ENCODE measurements around the gene NABP1. TPM values are rescaled to one million over a fixed set of nuclear protein-coding genes. Genes with fewer than 3 reads are reported as not detected.

Gene NABP1
- total RNA-seq, 1 donor from 2014 or later: 15.3 TPM

GRCh38 chr2:191714925-191715324, 37.0 kb downstream of the NABP1 start:
- H3K4me3 Mint-ChIP-seq: no peak overlapping the region
- TF ChIP-seq CTCF (conservative IDR thresholded peaks at IDR 0.05): no peak
- no peaks in the 10 kb centered on the region for H3K9me3 Mint-ChIP-seq
- H3K27ac Mint-ChIP-seq: no peak overlapping the region
- peaks cover 4% of the 10 kb centered on the region for H3K4me1 Mint-ChIP-seq (ENCODE audit: unreplicated experiment)
- DNase-seq (ENCODE audit: extremely low spot score, unreplicated experiment): no peak
- H3K36me3 Mint-ChIP-seq: no peaks in the 10 kb centered on the region
- no peaks in the 10 kb centered on the region for H3K27me3 Mint-ChIP-seq

- H3K4me1 Mint-ChIP-seq (ENCODE audit: unreplicated experiment): peaks cover 4% of the 10 kb centered on the region
- TF ChIP-seq CTCF (conservative IDR thresholded peaks at IDR 0.05): no peak
- no peak overlapping the region for H3K27ac Mint-ChIP-seq
- no peaks in the 10 kb centered on the region for H3K27me3 Mint-ChIP-seq
- H3K36me3 Mint-ChIP-seq: no peaks in the 10 kb centered on the region
- DNase-seq (ENCODE audit: extremely low spot score, unreplicated experiment): no peak
- no peaks in the 10 kb centered on the region for H3K9me3 Mint-ChIP-seq
- H3K4me3 Mint-ChIP-seq: no peak overlapping the region
Observed at GRCh38 chr2:191715471-191715870, 37.5 kb downstream of the NABP1 start.

- Mint-ChIP-seq H3K36me3 (no peaks in the 10 kb centered on the region), H3K27me3 (no peaks in the 10 kb centered on the region), H3K27ac (no peak overlapping the region), H3K9me3 (no peaks in the 10 kb centered on the region), H3K4me3 (no peak overlapping the region), H3K4me1 (ENCODE audit: unreplicated experiment) (peaks cover 4% of the 10 kb centered on the region)
- DNase-seq (ENCODE audit: extremely low spot score, unreplicated experiment): no peak
- TF ChIP-seq CTCF (conservative IDR thresholded peaks at IDR 0.05): no peak
Observed at GRCh38 chr2:191719261-191719660, 41.3 kb downstream of the NABP1 start.

- no peak overlapping the region for H3K4me3 Mint-ChIP-seq
- no peaks in the 10 kb centered on the region for H3K9me3 Mint-ChIP-seq
- no peaks in the 10 kb centered on the region for H3K36me3 Mint-ChIP-seq
- no peak for DNase-seq (ENCODE audit: extremely low spot score, unreplicated experiment)
- H3K27ac Mint-ChIP-seq: no peak overlapping the region
- H3K27me3 Mint-ChIP-seq: no peaks in the 10 kb centered on the region
- TF ChIP-seq CTCF (conservative IDR thresholded peaks at IDR 0.05): no peak
- H3K4me1 Mint-ChIP-seq (ENCODE audit: unreplicated experiment): peaks cover 4% of the 10 kb centered on the region
Observed at GRCh38 chr2:191719938-191720337, 42.0 kb downstream of the NABP1 start.

GRCh38 chr2:191721331-191721730, 43.4 kb downstream of the NABP1 start:
- TF ChIP-seq CTCF (conservative IDR thresholded peaks at IDR 0.05): no peak
- Mint-ChIP-seq H3K4me3 (no peak overlapping the region), H3K27ac (no peak overlapping the region), H3K27me3 (no peaks in the 10 kb centered on the region), H3K4me1 (ENCODE audit: unreplicated experiment) (no peaks in the 10 kb centered on the region), H3K9me3 (no peaks in the 10 kb centered on the region), H3K36me3 (no peaks in the 10 kb centered on the region)
- DNase-seq (ENCODE audit: extremely low spot score, unreplicated experiment): no peak

- H3K36me3 Mint-ChIP-seq: no peaks in the 10 kb centered on the region
- no peaks in the 10 kb centered on the region for H3K9me3 Mint-ChIP-seq
- H3K4me1 Mint-ChIP-seq (ENCODE audit: unreplicated experiment): no peaks in the 10 kb centered on the region
- DNase-seq (ENCODE audit: extremely low spot score, unreplicated experiment): no peak
- no peak overlapping the region for H3K27ac Mint-ChIP-seq
- TF ChIP-seq CTCF (conservative IDR thresholded peaks at IDR 0.05): no peak
- no peak overlapping the region for H3K4me3 Mint-ChIP-seq
- H3K27me3 Mint-ChIP-seq: no peaks in the 10 kb centered on the region
Observed at GRCh38 chr2:191724015-191724414, 46.1 kb downstream of the NABP1 start.
